Limb (tissue), 2 donors: Measurements from ENCODE around the gene PDE1A.
"Not testable (repeated sequence)": the region's sequence is repeated elsewhere in the genome, so short reads cannot be mapped to it uniquely, and the experiment has no call there.

Source experiments
- DNase-seq, 2 donors: peaks; one replicate each; pipeline ENCODE4 v3.0.0-alpha.2; 2016; ENCODE audit errors: extremely low spot score in 2 of 2

The PDE1A gene

GRCh38 chr2:182280118-182280517 lies 146.7 kb downstream of the PDE1A start:
- peak in 1 of 2 donors; percentile 62 for DNase-seq

- DNase-seq: not testable (repeated sequence)
These were observed 150.2 kb downstream of the PDE1A start for GRCh38 chr2:182276662-182277061.

- no peak for DNase-seq
These were observed 158.9 kb downstream of the PDE1A start for GRCh38 chr2:182267971-182268370.

GRCh38 chr2:182266909-182267308 lies 159.9 kb downstream of the PDE1A start:
- no peak for DNase-seq

GRCh38 chr2:182265718-182266117 lies 161.1 kb downstream of the PDE1A start:
- DNase-seq: no peak

GRCh38 chr2:182261860-182262387 lies 164.9 kb downstream of the PDE1A start:
- DNase-seq: no peak

- DNase-seq: peak in 1 of 2 donors; percentile 10
These were observed 167.1 kb downstream of the PDE1A start for GRCh38 chr2:182259629-182260150.

GRCh38 chr2:182252534-182252933 lies 174.3 kb downstream of the PDE1A start:
- no peak for DNase-seq

GRCh38 chr2:182248898-182249297 lies 177.9 kb downstream of the PDE1A start:
- DNase-seq: no peak

- no peak for DNase-seq
These were observed 178.5 kb downstream of the PDE1A start for GRCh38 chr2:182248362-182248761.

- no peak for DNase-seq
These were observed 179.0 kb downstream of the PDE1A start for GRCh38 chr2:182247831-182248230.

GRCh38 chr2:182245963-182246362 lies 180.9 kb downstream of the PDE1A start:
- no peak for DNase-seq

GRCh38 chr2:182242609-182243008 lies 184.2 kb downstream of the PDE1A start:
- no peak for DNase-seq

GRCh38 chr2:182241936-182242335 lies 184.9 kb downstream of the PDE1A start:
- DNase-seq: no peak

- DNase-seq: no peak
These were observed 185.9 kb downstream of the PDE1A start for GRCh38 chr2:182240862-182241371.

GRCh38 chr2:182230561-182230960 lies 196.3 kb downstream of the PDE1A start:
- no peak for DNase-seq

GRCh38 chr2:182229297-182229696 lies 197.5 kb downstream of the PDE1A start:
- DNase-seq: no peak

GRCh38 chr2:182228741-182229140 lies 198.1 kb downstream of the PDE1A start:
- DNase-seq: no peak

GRCh38 chr2:182228073-182228473 lies 198.8 kb downstream of the PDE1A start:
- no peak for DNase-seq

GRCh38 chr2:182226807-182227206 lies 200.0 kb downstream of the PDE1A start:
- DNase-seq: no peak

GRCh38 chr2:182224669-182225068 lies 202.2 kb downstream of the PDE1A start:
- no peak for DNase-seq

GRCh38 chr2:182220998-182221397 lies 205.8 kb downstream of the PDE1A start:
- no peak for DNase-seq

GRCh38 chr2:182220335-182220734 lies 206.5 kb downstream of the PDE1A start:
- no peak for DNase-seq

GRCh38 chr2:182210669-182211068 lies 216.2 kb downstream of the PDE1A start:
- no peak for DNase-seq
